GM12878 (cell line): Measurements from ENCODE around the gene ZNF443. TPM values are rescaled to one million over a fixed set of nuclear protein-coding genes. Genes with fewer than 3 reads are reported as not detected.

Experiments
- ATAC-seq: fragments of 200-7000 bp; cut with Tn5 transposase; 3 replicates; pipeline ENCODE4 v1.9.1; 2020; ENCODE audit warnings: mild to moderate bottlenecking, moderate library complexity
- BruUV-seq: library from RNA; stranded (reverse); fragments of 400-500 nt; replicated peaks from 2 replicates; lab custom pipeline; 2021; lab: Mats Ljungman, UMichigan
- CTCF ChIA-PET: fragments of 300-600 bp; sonication (Branson Sonifier 250); formaldehyde crosslinking; extraction: SDS; loops from one replicate; lab custom pipeline; 2021; ENCODE audit warnings: inconsistent platforms; lab: Yijun Ruan, JAX
- POLR2A ChIA-PET: fragments of 350-600 bp; formaldehyde crosslinking; extraction: SDS; loops from one replicate; lab custom pipeline; 2021; ENCODE audit warnings: inconsistent platforms; lab: Charles Lee
- RAD21 ChIA-PET: fragments of 300-600 bp; sonication (Branson Sonifier 250); formaldehyde crosslinking; loops from one replicate; lab custom pipeline; 2023; ENCODE audit warnings: antibody characterized with exemption; ENCODE audit not compliant: unreplicated experiment; lab: Charles Lee
- SMC1A ChIA-PET: fragments of 300-600 bp; sonication (Branson Sonifier 250); formaldehyde crosslinking; loops from one replicate; lab custom pipeline; 2023; ENCODE audit not compliant: unreplicated experiment, uncharacterized antibody; lab: Charles Lee
- DNase-seq: peaks from one replicate; pipeline ENCODE4 v3.0.0-alpha.2; 2011; ENCODE audit warnings: low read depth, low spot score
- FAIRE-seq: peaks from 3 replicates; lab custom pipeline; 2011; peaks lifted over from hg19 to GRCh38; lab: Jason Lieb, UNC
- H2AFZ ChIP-seq: 2 replicates; pipeline ENCODE4 v1.6.0; 2011; ENCODE audit warnings: low read depth, low read length, control low read depth; ENCODE audit not compliant: control insufficient read depth
- H3K27ac ChIP-seq: 2 replicates; pipeline ENCODE4 v1.5.1; 2011; ENCODE audit warnings: control low read depth; ENCODE audit not compliant: control insufficient read depth, insufficient read depth
- H3K27me3 ChIP-seq, 2 experiments: replicated peaks in 1 of 2; 2 replicates each; pipeline versions ENCODE4 v1.6.0 to v1.6.1; 2011; ENCODE audit warnings: low read length in 1 of 2; ENCODE audit not compliant: control insufficient read depth in 2 of 2, insufficient read depth in 2 of 2
- H3K36me3 ChIP-seq, 2 experiments: 2 replicates each; pipeline ENCODE4 v1.5.1; 2011; ENCODE audit warnings: low read length in 1 of 2; ENCODE audit not compliant: control insufficient read depth in 2 of 2, insufficient read depth in 2 of 2
- H3K4me1 ChIP-seq: 2 replicates; pipeline ENCODE4 v1.6.1; 2011; ENCODE audit warnings: mild to moderate bottlenecking, low read length, moderate library complexity, mixed read lengths; ENCODE audit not compliant: control insufficient read depth, insufficient read depth
- H3K4me2 ChIP-seq: 2 replicates; pipeline ENCODE4 v1.6.0; 2011; ENCODE audit warnings: control low read depth; ENCODE audit not compliant: control insufficient read depth, insufficient read depth
- H3K4me3 ChIP-seq: fragments of 200-600 bp; sonication (generic); 2 replicates; pipeline ENCODE4 v1.5.1; 2016
- H3K79me2 ChIP-seq: 2 replicates; pipeline ENCODE4 v1.6.0; 2011; ENCODE audit warnings: low read length; ENCODE audit not compliant: control insufficient read depth, insufficient read depth
- H3K9ac ChIP-seq: 2 replicates; pipeline ENCODE4 v1.8.0; 2011; ENCODE audit warnings: low read length, control low read depth, mixed read lengths; ENCODE audit not compliant: control insufficient read depth, insufficient read depth
- H3K9me3 ChIP-seq: replicated peaks from 3 replicates; pipeline ENCODE4 v1.5.1; 2011; ENCODE audit warnings: mild to moderate bottlenecking, low read length; ENCODE audit not compliant: control insufficient read depth, insufficient read depth
- H4K20me1 ChIP-seq: 2 replicates; pipeline ENCODE4 v1.6.0; 2011; ENCODE audit not compliant: control insufficient read depth, insufficient read depth
- CBX3 ChIP-seq: fragments of 200-600 bp; sonication (generic); IDR thresholded peaks from 2 replicates; pipeline ENCODE4 v1.6.1; 2016; ENCODE audit warnings: low read depth, borderline replicate concordance
- MTA2 ChIP-seq: fragments of 450-650 bp; IDR thresholded peaks from 2 replicates; pipeline ENCODE4 v1.6.1; 2016; ENCODE audit warnings: low read depth, mild to moderate bottlenecking, moderate library complexity
- POLR2A ChIP-seq: IDR thresholded peaks from 2 replicates; pipeline ENCODE4 v1.6.1; 2011; ENCODE audit warnings: low read depth, mild to moderate bottlenecking, low read length
- SMAD5 ChIP-seq: IDR thresholded peaks from 2 replicates; pipeline ENCODE4 v1.6.1; 2016; ENCODE audit warnings: antibody characterized with exemption, low read depth
- USF2 ChIP-seq: IDR thresholded peaks from 2 replicates; pipeline ENCODE4 v1.6.1; 2011; ENCODE audit warnings: low read depth, low read length, improper control_type of control experiment, borderline replicate concordance
- ZNF207 ChIP-seq: fragments of 450-650 bp; IDR thresholded peaks from 2 replicates; pipeline ENCODE4 v1.6.1; 2014; ENCODE audit warnings: antibody characterized with exemption, mild to moderate bottlenecking, borderline replicate concordance
- WGBS: methylation state at CpG from one replicate; pipeline ENCODE4 v1.1.6; 2016; ENCODE audit warnings: low lambda C conversion rate; ENCODE audit not compliant: insufficient replicate concordance, insufficient coverage; ENCODE audit errors: missing lambda C conversion rate; 5-methylcytosine and 5-hydroxymethylcytosine counted together
- in situ Hi-C: fragments of 300-500 bp; cut with MboI; formaldehyde crosslinking; loops from 9 replicates; pipeline ENCODE4 v1.14.3; 2018; ENCODE audit warnings: mixed read lengths
- intact Hi-C: fragments of 100-400 bp; cut with micrococcal nuclease; formaldehyde crosslinking; loops from one replicate; pipeline ENCODE4 v1.14.2; 2022; ENCODE audit not compliant: unreplicated experiment
- polyA plus RNA-seq, 11 experiments: library from polyadenylated mRNA; depleted of rRNA in 4 of 11; unstranded in 6 of 11; stranded (reverse) in 5 of 11; fragments of >200 nt; fragmentation: Nextera tagmentation in 4 of 11; fragmentation: Illumina TruSeq in 1 of 11; extraction: Ambion mirVana in 4 of 11; extraction: Trizol in 1 of 11; gene quantifications; 1 replicate in 1 of 11; 2 replicates in 10 of 11; pipeline versions ENCODE4 v1.2.1 to v1.2.3, GENCODE V29; 2011 to 2016; ENCODE audit warnings: inconsistent platforms in 2 of 11, missing spikeins in 2 of 11, low read depth in 1 of 11
- total RNA-seq, 4 experiments: library from RNA; depleted of rRNA in 3 of 4; stranded (reverse); fragments of >200 nt in 3 of 4; fragmentation: Illumina TruSeq in 1 of 4; extraction: Trizol in 1 of 4; gene quantifications; 2 replicates each; pipeline versions ENCODE4 v1.2.1 to v1.2.3, GENCODE V29; 2013 to 2021

ZNF443 gene
- total and polyA plus RNA-seq, 10 of the 15 experiments (the other 5 are each of a cell fraction or from before 2014, with no cell fraction given) = 2.1 to 9.1 (median 3.9) TPM

DNA sequence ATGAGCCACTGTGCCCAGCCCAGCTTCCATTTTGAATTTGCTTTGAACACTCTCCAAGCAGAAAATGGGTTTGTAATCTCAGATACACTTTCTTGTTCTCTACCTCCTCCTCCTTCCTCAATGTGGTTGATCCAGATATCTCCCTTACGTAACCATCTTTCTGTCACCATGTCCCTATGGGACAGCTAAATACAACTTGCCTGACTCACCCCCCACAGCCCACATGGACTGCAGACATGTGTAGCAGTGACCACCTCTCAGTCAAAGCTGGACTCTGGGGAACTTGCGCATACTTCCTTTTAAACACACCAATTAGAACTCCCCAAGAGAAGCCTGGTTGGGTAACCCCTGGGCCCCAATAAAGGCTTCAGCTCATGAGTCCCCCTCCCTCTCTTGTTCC, 28.9 kb downstream of the ZNF443 start:
- TF ChIP-seq USF2 (no peak), POLR2A (no peak), CBX3 (no peak), SMAD5 (no peak), ZNF207 (no peak), MTA2 (no peak)
- no peaks in the 10 kb centered on the region for H3K36me3 ChIP-seq
- POLR2A ChIA-PET = no interaction called here
- intact Hi-C loops = no loop called here
- WGBS = 77% methylated on average over 2 of the region's 2 CpGs
- no peaks in the 10 kb centered on the region for H3K79me2 ChIP-seq
- no peaks in the 10 kb centered on the region for H3K4me1 ChIP-seq
- RAD21 ChIA-PET = no interaction called here
- in situ Hi-C loops = no loop called here
- no peak overlapping the region for H3K4me3 ChIP-seq
- CTCF ChIA-PET = no interaction called here
- H3K9me3 ChIP-seq = no peaks in the 10 kb centered on the region; the same call in 2 of the 3 replicates
- ATAC-seq (no peak), DNase-seq (no peak), FAIRE-seq (no peak)
- H4K20me1 ChIP-seq = no peaks in the 10 kb centered on the region
- BruUV-seq = no TSS peak
- SMC1A ChIA-PET = no interaction called here
- no peak overlapping the region for H3K4me2 ChIP-seq
- H3K27me3 ChIP-seq = no peaks in the 10 kb centered on the region
- H3K9ac ChIP-seq = no peak overlapping the region
- H3K27ac ChIP-seq = no peak overlapping the region
- H2AFZ ChIP-seq = no peak overlapping the region
